PFSK-1 (cell line): ENCODE results near the gene SMNDC1.

Experiments
- POLR2AphosphoS5 ChIP-seq: IDR thresholded peaks from 2 replicates; pipeline ENCODE4 v1.6.1; 2012; ENCODE audit warnings: low read depth, mild to moderate bottlenecking, control low read depth, low read length, moderate library complexity
- TF ChIP-seq, protein P1 (sequence below), 2 experiments: IDR thresholded peaks; 2 replicates each; pipeline versions ENCODE4 v1.6.1 to v1.8.0; 2011 to 2012; ENCODE audit warnings: low read depth in 2 of 2, low read length in 2 of 2, control low read depth in 1 of 2, inconsistent platforms in 1 of 2, mild to moderate bottlenecking in 1 of 2, moderate library complexity in 1 of 2; ENCODE audit not compliant: insufficient read depth in 1 of 2

GRCh38 chr10:110258542-110258941 is 46.2 kb downstream of the SMNDC1 start:
- TF ChIP-seq, protein P1, sequence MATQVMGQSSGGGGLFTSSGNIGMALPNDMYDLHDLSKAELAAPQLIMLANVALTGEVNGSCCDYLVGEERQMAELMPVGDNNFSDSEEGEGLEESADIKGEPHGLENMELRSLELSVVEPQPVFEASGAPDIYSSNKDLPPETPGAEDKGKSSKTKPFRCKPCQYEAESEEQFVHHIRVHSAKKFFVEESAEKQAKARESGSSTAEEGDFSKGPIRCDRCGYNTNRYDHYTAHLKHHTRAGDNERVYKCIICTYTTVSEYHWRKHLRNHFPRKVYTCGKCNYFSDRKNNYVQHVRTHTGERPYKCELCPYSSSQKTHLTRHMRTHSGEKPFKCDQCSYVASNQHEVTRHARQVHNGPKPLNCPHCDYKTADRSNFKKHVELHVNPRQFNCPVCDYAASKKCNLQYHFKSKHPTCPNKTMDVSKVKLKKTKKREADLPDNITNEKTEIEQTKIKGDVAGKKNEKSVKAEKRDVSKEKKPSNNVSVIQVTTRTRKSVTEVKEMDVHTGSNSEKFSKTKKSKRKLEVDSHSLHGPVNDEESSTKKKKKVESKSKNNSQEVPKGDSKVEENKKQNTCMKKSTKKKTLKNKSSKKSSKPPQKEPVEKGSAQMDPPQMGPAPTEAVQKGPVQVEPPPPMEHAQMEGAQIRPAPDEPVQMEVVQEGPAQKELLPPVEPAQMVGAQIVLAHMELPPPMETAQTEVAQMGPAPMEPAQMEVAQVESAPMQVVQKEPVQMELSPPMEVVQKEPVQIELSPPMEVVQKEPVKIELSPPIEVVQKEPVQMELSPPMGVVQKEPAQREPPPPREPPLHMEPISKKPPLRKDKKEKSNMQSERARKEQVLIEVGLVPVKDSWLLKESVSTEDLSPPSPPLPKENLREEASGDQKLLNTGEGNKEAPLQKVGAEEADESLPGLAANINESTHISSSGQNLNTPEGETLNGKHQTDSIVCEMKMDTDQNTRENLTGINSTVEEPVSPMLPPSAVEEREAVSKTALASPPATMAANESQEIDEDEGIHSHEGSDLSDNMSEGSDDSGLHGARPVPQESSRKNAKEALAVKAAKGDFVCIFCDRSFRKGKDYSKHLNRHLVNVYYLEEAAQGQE (IDR thresholded peaks at IDR 0.05; ENCODE audit: insufficient read depth in 1 of 2, low read depth in 2 of 2, low read length in 2 of 2), result no peak
- TF ChIP-seq POLR2AphosphoS5, result no peak
